GM20000 (cell line): ENCODE measurements around the gene RREB1.

Source experiments
- DNase-seq: peaks from one replicate; pipeline ENCODE4 v3.0.0; 2012; ENCODE audit warnings: low spot score
- TF ChIP-seq, protein P1 (sequence below): IDR thresholded peaks from 2 replicates; pipeline ENCODE4 v1.5.1; 2012; ENCODE audit warnings: mild to moderate bottlenecking, control low read depth; ENCODE audit errors: extremely low read depth, missing control alignments

RREB1 gene

DNA sequence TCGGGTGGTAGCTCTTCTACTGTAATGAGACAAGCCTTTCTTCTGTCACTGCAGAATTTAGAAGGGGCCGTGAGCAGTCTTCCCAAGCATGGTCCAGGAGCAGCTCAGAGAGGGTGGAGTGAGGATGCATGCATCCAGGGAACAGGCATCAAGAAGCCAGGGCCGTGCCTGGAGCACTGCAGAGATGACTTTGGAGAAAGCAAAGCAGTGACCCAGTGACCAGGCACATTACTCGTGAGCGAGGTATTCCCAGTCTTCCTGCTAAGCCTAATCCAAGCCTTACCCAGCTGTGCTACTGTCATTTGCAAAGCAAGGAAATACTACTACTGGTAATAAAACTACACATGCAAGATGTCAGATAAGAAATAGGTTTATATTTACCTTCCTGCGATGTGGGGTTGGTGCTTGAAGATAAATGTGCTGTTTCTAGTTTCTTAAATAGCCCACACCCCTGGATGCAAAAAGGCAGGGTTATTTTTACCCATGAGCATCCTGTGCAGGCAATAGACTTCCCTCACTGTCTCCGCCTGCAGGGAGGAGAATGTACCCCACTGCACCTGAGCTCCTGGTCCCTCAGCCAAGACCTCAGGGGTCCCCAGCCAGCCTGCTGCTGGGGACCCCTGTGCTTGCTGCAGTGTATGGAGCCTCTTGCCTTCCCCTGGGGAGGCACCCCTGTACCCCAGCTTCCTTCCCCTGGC, 142.3 kb downstream of the RREB1 start:
- TF ChIP-seq, protein P1, sequence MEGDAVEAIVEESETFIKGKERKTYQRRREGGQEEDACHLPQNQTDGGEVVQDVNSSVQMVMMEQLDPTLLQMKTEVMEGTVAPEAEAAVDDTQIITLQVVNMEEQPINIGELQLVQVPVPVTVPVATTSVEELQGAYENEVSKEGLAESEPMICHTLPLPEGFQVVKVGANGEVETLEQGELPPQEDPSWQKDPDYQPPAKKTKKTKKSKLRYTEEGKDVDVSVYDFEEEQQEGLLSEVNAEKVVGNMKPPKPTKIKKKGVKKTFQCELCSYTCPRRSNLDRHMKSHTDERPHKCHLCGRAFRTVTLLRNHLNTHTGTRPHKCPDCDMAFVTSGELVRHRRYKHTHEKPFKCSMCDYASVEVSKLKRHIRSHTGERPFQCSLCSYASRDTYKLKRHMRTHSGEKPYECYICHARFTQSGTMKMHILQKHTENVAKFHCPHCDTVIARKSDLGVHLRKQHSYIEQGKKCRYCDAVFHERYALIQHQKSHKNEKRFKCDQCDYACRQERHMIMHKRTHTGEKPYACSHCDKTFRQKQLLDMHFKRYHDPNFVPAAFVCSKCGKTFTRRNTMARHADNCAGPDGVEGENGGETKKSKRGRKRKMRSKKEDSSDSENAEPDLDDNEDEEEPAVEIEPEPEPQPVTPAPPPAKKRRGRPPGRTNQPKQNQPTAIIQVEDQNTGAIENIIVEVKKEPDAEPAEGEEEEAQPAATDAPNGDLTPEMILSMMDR = no peak
- DNase-seq = no peak

DNA sequence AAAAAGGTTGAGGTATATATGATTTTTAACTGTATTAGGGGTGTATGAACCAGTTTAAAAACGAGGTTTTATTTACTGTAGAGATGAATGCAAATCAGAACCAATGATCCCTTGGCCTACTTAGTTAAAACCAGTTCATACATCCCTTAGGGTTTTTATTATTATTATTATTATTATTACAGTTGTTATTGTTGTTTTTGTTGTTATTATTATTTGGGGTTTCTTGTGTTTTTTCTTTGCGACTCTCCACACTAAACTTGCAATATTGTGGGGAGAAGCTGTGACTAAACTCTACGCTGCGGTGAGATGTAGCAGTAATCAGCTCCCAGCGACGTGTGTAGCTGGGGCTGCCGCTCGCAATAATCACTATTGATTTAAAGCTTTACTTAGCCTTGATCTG, 143.1 kb downstream of the RREB1 start:
- TF ChIP-seq, protein P1 = no peak
- DNase-seq = no peak

- TF ChIP-seq, protein P1 = no peak
- no peak for DNase-seq
Measured at GRCh38 chr6:7251646-7252260, 144.0 kb downstream of the RREB1 start.

GRCh38 chr6:7252390-7252789, 144.6 kb downstream of the RREB1 start:
- no peak for DNase-seq
- TF ChIP-seq, protein P1 = no peak

GRCh38 chr6:7254980-7255835, 147.4 kb downstream of the RREB1 start:
- TF ChIP-seq, protein P1 = no peak
- DNase-seq = no peak

DNA sequence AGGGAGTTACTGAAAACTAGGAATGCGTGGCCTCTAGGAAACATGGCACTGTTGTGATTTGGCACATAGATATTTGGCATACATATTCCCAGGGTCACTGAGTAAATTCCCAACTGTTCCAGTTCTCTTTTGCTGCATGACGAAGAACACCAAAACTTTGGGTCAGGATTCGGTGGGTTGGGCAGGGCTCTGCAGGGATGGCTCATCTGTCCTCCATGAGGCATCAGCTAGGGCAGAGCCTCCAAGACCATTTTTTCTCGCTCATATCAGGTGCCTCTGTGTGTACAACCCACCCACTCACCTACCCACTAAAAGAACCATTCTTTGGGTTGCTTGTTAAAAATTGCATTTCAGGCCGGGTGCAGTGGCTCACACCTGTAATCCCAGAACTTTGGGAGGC, 148.2 kb downstream of the RREB1 start:
- no peak for DNase-seq
- TF ChIP-seq, protein P1 = no peak

- TF ChIP-seq, protein P1 = no peak
- DNase-seq = no peak
Measured at GRCh38 chr6:7256785-7257184, 149.0 kb downstream of the RREB1 start.
